NT2/D1 (cell line): ENCODE measurements around the gene CCDC116.

Experiments
- DNase-seq: peaks from one replicate; pipeline ENCODE4 v3.0.0-alpha.2; 2011; ENCODE audit warnings: low read depth, low spot score
- H3K27me3 ChIP-seq: 2 replicates; pipeline ENCODE4 v1.6.0; 2011; ENCODE audit warnings: mild to moderate bottlenecking; ENCODE audit not compliant: insufficient read length, insufficient read depth
- H3K36me3 ChIP-seq: 2 replicates; pipeline ENCODE4 v1.6.1; 2011; ENCODE audit warnings: mild to moderate bottlenecking, low read length, mixed read lengths; ENCODE audit not compliant: insufficient read depth, insufficient read length
- H3K4me1 ChIP-seq: 2 replicates; pipeline ENCODE4 v1.5.1; 2011; ENCODE audit not compliant: insufficient read depth, insufficient read length
- H3K4me3 ChIP-seq: 2 replicates; pipeline ENCODE4 v1.5.1; 2011; ENCODE audit warnings: low read depth; ENCODE audit not compliant: insufficient read length
- H3K9ac ChIP-seq: 2 replicates; pipeline ENCODE4 v1.6.0; 2011; ENCODE audit warnings: low read depth; ENCODE audit not compliant: insufficient read length
- H3K9me3 ChIP-seq: 2 replicates; pipeline ENCODE4 v1.5.1; 2011; ENCODE audit warnings: mild to moderate bottlenecking, low read length; ENCODE audit not compliant: insufficient read depth
- SUZ12 ChIP-seq: IDR thresholded peaks from 2 replicates; pipeline ENCODE4 v1.6.1; 2011; ENCODE audit not compliant: insufficient read length, insufficient read depth; ENCODE audit errors: extremely low read depth
- YY1 ChIP-seq: IDR thresholded peaks from 2 replicates; pipeline ENCODE4 v1.6.1; 2011; ENCODE audit not compliant: insufficient read length, insufficient read depth
- ZNF274 ChIP-seq: IDR thresholded peaks from 2 replicates; pipeline ENCODE4 v1.6.1; 2011; ENCODE audit warnings: mild to moderate bottlenecking, low read depth, low read length

Gene CCDC116

DNA sequence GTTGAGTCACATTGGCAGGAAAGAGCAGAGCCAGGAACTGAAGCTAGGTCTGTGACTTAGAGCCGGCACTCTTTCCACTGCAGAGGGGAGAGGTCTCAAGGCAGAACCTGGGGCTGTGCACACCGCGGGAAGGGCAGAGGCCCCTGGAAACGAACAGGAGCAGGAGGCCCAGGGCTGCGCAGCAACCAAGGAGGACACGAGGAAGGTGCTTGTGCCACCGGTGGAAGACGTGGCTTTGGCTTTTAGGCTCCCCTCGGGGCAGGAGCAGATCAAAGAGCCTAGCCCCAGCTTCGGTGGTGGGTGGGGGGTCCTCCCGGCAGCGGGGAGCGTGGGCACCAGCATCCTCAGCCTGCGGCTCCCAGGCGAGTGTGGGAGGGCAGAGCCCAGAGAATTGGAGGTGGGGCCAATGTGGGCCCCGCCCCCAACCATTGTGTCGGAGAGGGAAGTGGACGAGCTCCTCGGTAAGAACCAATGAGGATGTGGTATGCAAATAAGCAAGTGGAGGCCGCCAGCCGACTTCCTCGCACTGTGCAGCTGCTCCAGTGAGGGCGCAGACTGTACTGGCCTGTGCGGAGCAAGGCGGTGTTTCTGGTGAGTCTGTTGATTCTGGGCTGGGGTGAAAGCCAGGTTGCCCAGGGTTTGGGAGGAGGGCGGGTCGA is at the start of gene CCDC116:
CCDC116 (plus strand) TSS at position 524 of the 659 bp plus-strand sequence. CDS start 422 bp downstream, outside the sequence.
- H3K9ac ChIP-seq = no peak within 1 kb of the TSS
- no peaks in the 10 kb centered on the region; the same call in 1 of the 2 replicates for H3K9me3 ChIP-seq
- H3K4me1 ChIP-seq = peaks cover 7% of the 10 kb centered on the region
- DNase-seq = no peak
- H3K4me3 ChIP-seq = no peak within 1 kb of the TSS
- peaks cover 15% of the 10 kb centered on the region for H3K36me3 ChIP-seq
- no peaks in the 10 kb centered on the region for H3K27me3 ChIP-seq
- TF ChIP-seq SUZ12 = no peak
- TF ChIP-seq ZNF274 = no peak
- TF ChIP-seq YY1 = no peak

- no peak for DNase-seq
- no peaks in the 10 kb centered on the region for H3K27me3 ChIP-seq
- no peak overlapping the region for H3K4me3 ChIP-seq
- H3K9ac ChIP-seq = no peak overlapping the region
- peaks cover 28% of the 10 kb centered on the region for H3K36me3 ChIP-seq
- H3K9me3 ChIP-seq = no peaks in the 10 kb centered on the region
- TF ChIP-seq ZNF274 (no peak), YY1 (no peak), SUZ12 (no peak)
- H3K4me1 ChIP-seq = peaks cover 3% of the 10 kb centered on the region
These were observed 49.5 kb upstream of the CCDC116 start for GRCh38 chr22:21582801-21583740.

- Histone ChIP-seq H3K4me1 (no peaks in the 10 kb centered on the region), H3K9ac (no peak overlapping the region), H3K27me3 (no peaks in the 10 kb centered on the region), H3K9me3 (no peaks in the 10 kb centered on the region), H3K4me3 (no peak overlapping the region), H3K36me3 (peaks cover 25% of the 10 kb centered on the region)
- TF ChIP-seq YY1 (no peak), SUZ12 (no peak), ZNF274 (no peak)
- DNase-seq = no peak
These were observed 47.2 kb upstream of the CCDC116 start for GRCh38 chr22:21585389-21585788.

- TF ChIP-seq SUZ12 (no peak), YY1 (no peak), ZNF274 (no peak)
- DNase-seq = no peak
- H3K4me1 ChIP-seq = peaks cover 2% of the 10 kb centered on the region
These were observed 44.6 kb upstream of the CCDC116 start for GRCh38 chr22:21587803-21588611.

GRCh38 chr22:21589396-21589795 is 43.2 kb upstream of the CCDC116 start:
- Histone ChIP-seq H3K36me3 (peaks cover 48% of the 10 kb centered on the region), H3K9ac (no peak overlapping the region), H3K27me3 (no peaks in the 10 kb centered on the region), H3K4me1 (peaks cover 2% of the 10 kb centered on the region), H3K4me3 (no peak overlapping the region), H3K9me3 (no peaks in the 10 kb centered on the region)
- DNase-seq = no peak
- TF ChIP-seq ZNF274 (no peak), SUZ12 (no peak), YY1 (no peak)

More at GRCh38 chr22:21587803-21588611, 44.6 kb upstream of the CCDC116 start:
- peaks cover 41% of the 10 kb centered on the region for H3K36me3 ChIP-seq
- no peak overlapping the region for H3K4me3 ChIP-seq
- H3K9me3 ChIP-seq = no peaks in the 10 kb centered on the region
- H3K27me3 ChIP-seq = no peaks in the 10 kb centered on the region
- no peak overlapping the region for H3K9ac ChIP-seq

- DNase-seq = no peak
- Histone ChIP-seq H3K4me1 (peaks cover 2% of the 10 kb centered on the region), H3K9me3 (no peaks in the 10 kb centered on the region), H3K27me3 (no peaks in the 10 kb centered on the region), H3K4me3 (no peak overlapping the region), H3K9ac (no peak overlapping the region), H3K36me3 (peaks cover 59% of the 10 kb centered on the region)
- TF ChIP-seq ZNF274 = no peak
- TF ChIP-seq YY1 = no peak
- no peak for TF ChIP-seq SUZ12
These were observed 41.5 kb upstream of the CCDC116 start for GRCh38 chr22:21590809-21591641.
